Right kidney (tissue), 1 donor: Measurements from ENCODE around the gene PRMT2.

Source experiments
- DNase-seq: peaks from one replicate; pipeline ENCODE4 v3.0.0-alpha.2; 2016

PRMT2 gene

DNA sequence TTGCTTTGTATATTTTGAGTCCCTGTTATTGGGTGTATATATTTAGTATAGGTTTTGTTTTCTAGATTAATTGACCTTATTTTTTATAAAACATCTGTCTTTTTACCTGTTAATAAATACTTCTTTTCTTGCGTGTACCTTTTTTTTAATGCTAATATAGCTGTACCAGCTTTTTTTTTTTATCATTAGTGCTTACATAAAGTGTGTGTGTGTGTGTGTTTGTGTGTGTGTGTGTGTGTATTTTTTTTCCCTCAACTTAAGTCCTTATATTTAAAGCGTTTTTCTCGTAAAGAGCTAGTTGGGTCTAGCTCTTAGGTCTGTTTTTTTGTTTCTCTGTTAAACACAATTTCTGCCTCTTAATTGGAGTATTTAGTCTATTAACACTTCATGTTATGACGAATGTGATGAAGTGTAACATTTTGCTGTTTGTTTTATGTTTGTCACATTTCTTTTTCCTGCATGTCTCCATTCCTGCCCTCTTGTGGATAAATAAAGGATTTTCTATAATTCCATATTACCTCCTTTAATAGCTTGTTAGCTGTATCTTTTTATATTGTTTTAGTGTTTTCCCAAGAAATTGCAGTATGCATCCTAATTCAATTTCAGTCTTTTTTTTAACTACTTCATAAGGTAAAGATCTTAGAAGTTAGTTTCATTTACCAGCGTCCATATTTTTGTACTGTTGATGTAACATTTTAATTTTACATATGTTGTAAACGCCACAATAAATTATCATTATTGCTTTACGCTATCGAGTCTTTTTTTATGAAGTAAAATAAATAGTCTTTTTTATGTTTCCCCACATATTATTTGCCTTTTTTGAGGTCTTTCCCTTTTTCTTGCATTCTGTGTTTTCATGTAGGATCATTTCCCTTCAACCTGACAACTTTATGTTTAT is 4.3 kb downstream of the PRMT2 start:
- DNase-seq: no peak

- DNase-seq: no peak
Observed at GRCh38 chr21:46641656-46642055, 6.2 kb downstream of the PRMT2 start.

GRCh38 chr21:46643379-46644177 is 8.1 kb downstream of the PRMT2 start:
- DNase-seq: no peak

GRCh38 chr21:46645840-46646239 is 10.4 kb downstream of the PRMT2 start:
- no peak for DNase-seq

- DNase-seq: no peak
Observed at GRCh38 chr21:46646541-46647154, 11.2 kb downstream of the PRMT2 start.

- DNase-seq: no peak
Observed at GRCh38 chr21:46648539-46648938, 13.1 kb downstream of the PRMT2 start.

DNA sequence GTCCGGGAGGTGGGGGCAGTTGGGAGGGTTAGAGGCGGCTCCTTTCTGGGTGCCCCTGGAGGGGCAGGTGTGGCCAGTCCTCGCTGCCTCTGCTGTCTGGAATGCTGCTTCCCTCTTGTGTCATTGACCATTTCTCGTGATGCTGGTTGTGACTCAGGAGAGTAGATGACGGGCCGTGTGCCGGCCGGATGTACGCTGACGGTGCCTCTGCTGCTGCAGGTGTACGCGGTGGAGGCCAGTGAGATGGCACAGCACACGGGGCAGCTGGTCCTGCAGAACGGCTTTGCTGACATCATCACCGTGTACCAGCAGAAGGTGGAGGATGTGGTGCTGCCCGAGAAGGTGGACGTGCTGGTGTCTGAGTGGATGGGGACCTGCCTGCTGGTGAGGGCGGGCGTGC is 13.9 kb downstream of the PRMT2 start:
- no peak for DNase-seq

DNA sequence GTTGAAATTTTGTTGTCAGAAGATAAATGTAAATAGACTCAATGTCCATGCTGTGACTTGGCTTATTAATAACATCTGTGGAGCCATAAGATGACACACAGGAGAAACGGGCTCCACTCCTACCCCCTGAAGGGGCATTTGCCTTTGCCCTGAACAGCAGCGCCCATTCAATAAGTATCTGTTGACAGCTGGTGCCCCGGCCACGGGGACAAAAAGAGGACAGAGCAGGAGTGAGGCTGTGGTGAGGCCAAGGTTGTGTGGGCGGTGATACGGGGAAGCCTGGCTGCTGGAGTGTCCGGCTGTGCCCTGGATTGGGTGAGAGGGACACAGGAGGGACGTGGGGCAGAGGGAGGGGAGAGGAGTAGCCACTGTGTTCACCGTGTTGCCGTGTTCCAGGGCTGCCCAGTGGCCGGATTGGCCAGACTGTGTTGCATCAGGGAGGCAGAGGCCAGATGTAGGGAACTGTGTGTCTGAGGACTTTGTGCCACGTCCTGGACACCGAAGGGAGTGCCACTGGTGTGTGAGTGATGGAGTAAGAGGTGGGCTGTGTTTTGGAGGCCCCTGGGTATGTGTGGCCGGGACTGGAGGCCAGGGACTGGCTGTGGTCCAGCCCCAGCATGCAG is 15.1 kb downstream of the PRMT2 start:
- DNase-seq: no peak

DNA sequence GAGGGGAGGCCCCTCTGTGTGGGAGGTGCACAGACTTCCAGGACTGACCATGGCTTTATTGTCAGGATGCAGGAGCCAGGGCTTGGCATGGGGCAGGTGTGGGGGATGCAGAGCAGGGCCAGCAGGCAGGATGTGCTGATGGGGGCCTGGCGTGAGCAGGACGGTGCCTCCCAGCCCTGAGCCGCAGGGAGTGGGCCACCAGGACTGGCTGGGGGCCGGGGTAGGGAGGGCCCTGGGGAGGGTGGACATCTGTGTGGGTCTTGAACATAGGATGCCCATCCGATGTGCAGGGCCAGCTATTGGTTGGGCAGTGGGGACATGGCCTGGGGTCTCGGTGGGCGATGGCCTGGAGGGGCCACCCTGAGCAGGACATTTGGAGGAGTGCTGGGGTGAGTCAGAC is 15.6 kb downstream of the PRMT2 start:
- DNase-seq: no peak

- no peak for DNase-seq
Observed at GRCh38 chr21:46655230-46655629, 19.8 kb downstream of the PRMT2 start.

DNA sequence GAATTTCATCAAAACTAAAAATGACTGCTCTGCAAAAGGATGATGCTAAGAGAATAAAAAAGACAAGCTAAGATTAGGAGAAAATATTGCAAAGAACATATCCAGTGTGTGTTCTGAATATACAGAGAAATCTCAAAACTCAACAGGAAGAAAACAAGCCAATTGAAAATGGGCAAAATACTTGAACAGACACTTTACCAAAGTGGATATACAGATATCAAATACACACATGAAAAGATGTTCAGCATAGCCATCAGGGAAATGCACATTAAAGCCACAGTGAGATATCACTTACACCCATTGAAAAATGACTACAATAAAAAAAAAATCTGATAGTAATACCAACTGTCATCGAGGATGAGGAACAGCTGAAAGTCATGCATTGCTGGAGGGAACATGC is 21.3 kb downstream of the PRMT2 start:
- DNase-seq: no peak

GRCh38 chr21:46660505-46660904 is 25.0 kb downstream of the PRMT2 start:
- DNase-seq: no peak

DNA sequence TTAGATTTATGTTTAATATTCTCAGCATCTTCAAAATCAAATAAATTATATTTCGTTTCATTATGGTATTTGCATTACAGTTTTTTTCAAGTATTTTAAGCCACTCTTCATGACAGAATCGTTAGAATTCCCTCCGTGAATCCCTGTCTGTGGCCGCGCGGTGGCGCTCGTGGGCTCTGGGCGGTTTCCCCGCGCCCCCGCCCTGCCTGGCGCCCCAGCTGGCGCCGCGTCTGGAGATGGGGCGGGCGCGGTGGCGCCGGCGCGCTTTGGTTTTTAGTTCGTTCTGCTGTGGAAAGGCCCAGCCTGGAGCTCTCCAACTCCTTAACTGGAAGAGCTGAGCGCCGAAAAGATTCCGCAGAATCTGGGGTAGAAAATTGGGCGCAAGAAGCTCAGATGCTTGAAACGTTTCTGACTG is 25.7 kb downstream of the PRMT2 start:
- peak; percentile 56 for DNase-seq

DNA sequence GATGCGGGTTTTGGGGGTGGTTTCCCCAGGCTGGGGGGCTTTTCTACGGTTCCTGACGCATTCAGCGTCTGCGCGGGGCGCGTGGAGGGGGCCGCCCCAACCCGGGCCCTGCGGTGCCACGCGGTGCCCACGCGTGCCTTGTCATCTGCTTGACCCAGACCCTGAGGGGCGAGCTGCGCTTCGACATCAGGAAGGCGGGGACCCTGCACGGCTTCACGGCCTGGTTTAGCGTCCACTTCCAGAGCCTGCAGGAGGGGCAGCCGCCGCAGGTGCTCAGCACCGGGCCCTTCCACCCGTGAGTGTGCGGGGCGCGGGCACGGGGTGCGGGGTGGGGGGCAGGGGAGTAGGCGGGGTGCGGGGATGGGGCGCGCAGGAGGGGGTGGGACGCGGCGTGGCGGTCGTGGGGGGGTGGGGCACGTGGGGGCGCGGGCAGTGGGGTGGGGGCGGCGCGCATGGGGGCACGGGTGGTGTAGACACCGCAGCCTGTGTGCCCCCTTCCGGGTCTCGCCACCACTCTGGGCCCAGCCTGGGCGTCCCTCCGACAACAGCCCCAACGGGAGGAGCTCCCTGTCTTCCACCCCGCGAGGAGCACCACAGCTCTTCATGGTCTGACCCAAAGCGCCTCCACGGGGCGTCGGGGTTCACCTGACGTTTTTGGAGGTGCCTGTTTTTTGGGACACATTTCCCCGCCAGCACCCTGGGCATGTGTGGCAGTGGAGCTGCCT is 26.3 kb downstream of the PRMT2 start:
- DNase-seq: no peak

GRCh38 chr21:46662367-46662654 is 26.8 kb downstream of the PRMT2 start:
- DNase-seq: no peak

GRCh38 chr21:46662765-46663500 is 27.5 kb downstream of the PRMT2 start:
- no peak for DNase-seq

DNA sequence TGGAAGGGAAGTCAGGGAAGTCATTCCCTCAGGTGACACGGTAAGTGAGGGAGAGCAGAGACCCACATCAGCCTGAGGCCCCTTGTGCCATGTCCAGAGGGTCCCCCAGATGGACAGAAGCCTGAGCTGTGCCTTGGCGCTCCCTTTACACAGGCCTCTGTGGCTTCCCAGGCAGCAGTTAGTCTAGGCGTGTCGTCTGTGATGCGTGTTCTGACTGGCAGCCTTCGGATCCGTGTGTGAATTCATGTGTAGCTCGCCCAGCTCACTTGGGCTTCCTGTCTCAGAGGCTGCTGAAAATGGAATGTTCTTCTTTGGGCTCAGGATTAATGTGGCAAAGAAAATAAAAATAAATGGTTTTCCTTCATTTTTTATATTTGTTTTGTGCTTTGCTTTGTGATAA is 28.3 kb downstream of the PRMT2 start:
- DNase-seq: no peak

DNA sequence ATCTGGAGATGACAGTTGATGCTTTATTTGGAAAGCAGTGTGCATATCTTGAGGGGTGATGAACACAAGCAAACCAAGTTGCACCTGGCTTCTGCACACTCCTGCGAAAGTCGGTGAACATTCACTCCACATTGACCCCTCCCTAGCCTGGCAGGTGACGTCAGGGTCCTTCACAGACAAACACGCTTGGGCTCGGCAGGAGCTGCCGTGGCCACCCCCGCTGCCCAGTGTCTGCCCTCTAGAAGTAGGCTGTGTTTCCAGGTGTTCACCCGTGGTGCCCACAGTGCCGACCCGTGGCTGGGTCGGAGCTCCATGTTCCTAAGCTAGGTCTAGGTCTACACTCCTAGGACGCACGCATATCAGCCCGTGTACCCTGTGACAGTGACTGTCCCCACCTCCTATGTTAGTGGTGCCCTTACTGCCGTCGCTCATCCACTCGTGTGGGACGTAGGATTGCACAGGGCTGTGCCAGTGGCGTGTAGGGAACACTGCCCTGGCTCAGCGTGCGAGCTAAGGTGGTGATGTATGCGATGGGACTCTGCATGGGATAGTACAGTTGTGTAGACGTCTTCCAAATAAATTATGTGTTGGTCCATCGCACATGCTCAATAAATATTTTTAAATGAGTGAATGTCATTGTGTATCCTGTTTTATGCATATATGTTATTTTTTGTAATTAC is 29.0 kb downstream of the PRMT2 start:
- DNase-seq: no peak

DNA sequence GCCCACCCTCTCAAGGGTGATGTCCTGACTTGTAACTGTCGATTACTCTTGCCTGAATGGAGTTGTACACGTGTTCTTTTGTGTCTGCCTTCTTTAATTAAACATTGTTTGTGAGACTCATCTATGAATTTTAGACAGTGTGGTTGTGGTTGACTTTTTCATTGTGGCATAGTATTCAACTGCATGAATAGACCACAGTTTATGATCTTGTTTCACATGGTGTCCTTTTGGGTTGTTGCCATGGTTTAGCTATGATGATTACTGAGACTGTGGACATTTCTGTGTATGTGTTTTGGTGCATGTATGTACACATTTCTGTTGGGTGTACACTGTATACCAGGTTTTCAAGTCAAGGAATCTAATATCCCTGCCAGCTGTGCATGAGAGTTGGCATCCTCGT is 30.1 kb downstream of the PRMT2 start:
- no peak for DNase-seq

DNA sequence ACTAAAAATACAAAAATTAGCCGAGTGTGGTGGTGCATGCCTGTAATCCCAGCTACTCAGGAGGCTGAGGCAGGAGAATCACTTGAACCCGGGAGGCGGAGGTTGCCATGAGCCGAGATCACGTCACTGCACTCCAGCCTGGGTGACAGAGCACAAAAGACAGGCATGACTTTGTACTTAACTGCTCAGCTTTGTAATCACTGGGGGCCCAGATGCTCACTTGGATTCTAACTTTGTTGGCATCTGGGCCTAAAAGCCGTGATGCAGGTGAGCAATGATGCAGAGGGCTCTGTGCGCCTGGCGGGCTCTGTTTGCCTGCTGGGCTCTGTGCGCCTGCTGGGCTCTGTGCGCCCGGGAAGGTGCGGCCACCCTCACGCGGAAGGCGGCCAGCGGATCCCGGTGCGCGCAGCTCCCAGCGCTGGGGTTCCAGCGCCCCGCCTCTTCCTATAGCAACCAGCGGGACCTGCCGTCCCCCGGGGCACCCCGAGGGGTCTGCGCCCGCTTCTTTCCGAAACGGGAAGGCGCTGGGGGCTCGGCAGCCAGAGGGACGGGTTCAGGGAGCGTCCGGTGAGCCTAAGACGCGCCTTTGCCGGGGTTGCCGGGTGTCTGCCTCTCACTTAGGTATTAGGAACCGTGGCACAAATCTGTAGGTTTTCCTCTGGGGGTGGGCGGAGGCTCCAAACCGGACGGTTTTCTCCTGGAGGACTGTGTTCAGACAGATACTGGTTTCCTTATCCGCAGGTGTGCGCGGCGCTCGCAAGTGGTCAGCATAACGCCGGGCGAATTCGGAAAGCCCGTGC is 31.7 kb downstream of the PRMT2 start:
- DNase-seq: peak; percentile 60
